Measurements from ENCODE around the gene C20orf204.

GRCh38 chr20:64049878-64050260 lies 13.9 kb downstream of the C20orf204 start:
- TF ChIP-seq EZH2phosphoT487 (IDR thresholded peaks at IDR 0.05; ENCODE audit: insufficient read depth, low read depth) (no peak), EZH2 (IDR thresholded peaks at IDR 0.05; ENCODE audit: insufficient read depth, poor library complexity, severe bottlenecking) (no peak)
